Naive B cell (primary cell): ENCODE results near the gene TMEM235. TPM values are rescaled to one million over a fixed set of nuclear protein-coding genes. Genes with fewer than 3 reads are reported as not detected.

Experiments
- ATAC-seq, 2 donors: fragments of 150-1000 bp; cut with Tn5 transposase; 2 replicates each; pipeline ENCODE4 v1.10.0; 2021; ENCODE audit warnings: low read depth in 2 of 2, mild to moderate bottlenecking in 2 of 2, moderate library complexity in 2 of 2
- DNase-seq: peaks from one replicate; pipeline ENCODE4 v3.0.0; 2022
- H3K27ac Mint-ChIP-seq, 6 donors: one replicate each; pipeline ENCODE4 v1.8.0; 2020 to 2022; ENCODE audit warnings: mild to moderate bottlenecking in 6 of 6, mixed read lengths in 6 of 6, moderate library complexity in 5 of 6, inconsistent platforms in 2 of 6
- H3K27me3 Mint-ChIP-seq, 3 donors: one replicate each; pipeline ENCODE4 v1.8.0; 2021 to 2022; ENCODE audit warnings: mixed read lengths in 3 of 3, mild to moderate bottlenecking in 1 of 3
- H3K36me3 Mint-ChIP-seq, 2 donors: one replicate each; pipeline ENCODE4 v1.8.0; 2020 to 2022; ENCODE audit warnings: mixed read lengths in 2 of 2, inconsistent platforms in 1 of 2, mild to moderate bottlenecking in 1 of 2
- H3K4me1 Mint-ChIP-seq, 3 donors: one replicate each; pipeline ENCODE4 v1.8.0; 2020 to 2022; ENCODE audit warnings: mixed read lengths in 3 of 3, inconsistent platforms in 1 of 3, mild to moderate bottlenecking in 1 of 3, moderate library complexity in 1 of 3
- H3K4me3 Mint-ChIP-seq, 8 donors: one replicate each; pipeline ENCODE4 v1.8.0; 2020 to 2022; ENCODE audit warnings: mild to moderate bottlenecking in 8 of 8, mixed read lengths in 8 of 8, moderate library complexity in 8 of 8, inconsistent platforms in 2 of 8
- H3K9me3 Mint-ChIP-seq, 7 donors: one replicate each; pipeline ENCODE4 v1.8.0; 2020 to 2022; ENCODE audit warnings: mixed read lengths in 7 of 7, mild to moderate bottlenecking in 5 of 7, inconsistent platforms in 2 of 7, moderate library complexity in 1 of 7
- polyA plus RNA-seq, 6 donors: library from polyadenylated mRNA; unstranded; fragments of 300-500 nt; fragmentation: Illumina TruSeq; gene quantifications; one replicate each; pipeline ENCODE4 v1.2.3, GENCODE V29; 2021; ENCODE audit warnings: low read depth in 6 of 6

TMEM235 gene
- polyA plus RNA-seq, 6 donors from 2014 or later: not detected

DNA sequence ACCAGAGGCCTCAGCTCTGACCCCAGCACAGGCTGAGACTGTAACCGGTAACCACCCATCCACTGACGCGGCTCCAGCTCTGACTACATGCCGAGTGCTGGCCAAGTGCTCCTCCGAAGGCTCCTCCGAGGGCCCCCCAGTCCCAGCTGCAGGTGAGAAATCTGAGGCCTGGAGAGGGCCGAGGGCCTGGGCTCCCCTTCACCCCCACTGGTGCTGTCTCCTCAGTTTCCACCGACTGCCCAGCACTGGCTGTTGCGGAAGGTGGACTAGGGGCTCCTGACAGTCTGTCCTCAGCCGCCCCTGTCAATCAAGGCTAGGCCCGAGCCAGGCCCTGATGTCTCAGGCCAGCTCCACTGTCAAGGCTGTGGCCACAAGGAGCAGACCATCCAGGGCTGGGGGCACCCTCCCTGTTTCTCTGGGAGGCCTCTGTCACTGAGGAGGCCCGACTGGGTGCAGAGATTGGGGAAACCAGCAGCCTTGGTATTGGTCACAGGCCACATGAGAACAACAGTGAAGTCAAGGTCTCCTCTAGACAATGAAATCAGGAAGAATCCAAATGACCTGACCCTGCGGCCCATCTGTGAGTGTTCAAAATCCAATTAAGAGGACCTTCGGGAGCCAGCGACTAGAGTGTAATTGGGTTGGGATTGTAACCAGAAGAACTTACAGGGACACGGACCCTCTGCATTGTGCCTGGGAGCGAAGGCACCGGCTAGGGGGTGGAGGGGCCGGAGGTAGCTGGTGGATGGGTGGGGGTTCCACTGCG, 5.1 kb downstream of the TMEM235 start:
- DNase-seq: no peak

DNA sequence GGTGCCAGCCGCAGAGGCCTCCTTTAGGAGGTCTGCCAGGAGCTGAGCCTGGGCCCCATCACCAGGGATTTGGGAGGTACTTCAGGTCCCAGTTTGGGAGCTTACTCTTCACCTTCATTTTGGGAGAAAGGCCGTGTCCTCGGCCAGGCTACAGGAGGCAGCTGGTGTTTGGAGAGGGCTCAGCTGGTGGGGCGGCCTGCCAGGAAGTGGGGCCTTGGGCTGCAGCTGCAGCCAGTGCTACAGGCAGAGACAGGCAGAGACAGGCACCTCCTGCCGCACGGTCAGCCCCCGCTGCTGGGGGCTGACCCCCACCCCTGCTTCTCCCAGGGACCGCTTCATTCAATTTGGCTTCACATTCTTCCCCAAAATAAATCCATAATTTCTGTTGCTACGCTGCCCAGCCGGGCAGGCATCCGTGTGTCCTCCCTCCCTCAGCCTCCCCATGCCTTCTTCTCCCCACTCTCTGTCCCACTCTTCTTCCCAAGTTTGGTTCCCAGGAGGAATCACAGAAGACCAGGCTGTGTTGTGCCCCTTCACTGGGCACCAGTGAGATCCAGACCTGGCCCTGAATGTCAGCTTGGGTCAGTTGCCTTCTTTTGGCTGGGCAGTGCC, 6.1 kb downstream of the TMEM235 start:
- no peak for DNase-seq
- ATAC-seq: no peak
- Mint-ChIP-seq H3K4me1 (peaks cover 24 to 34% (median 32%) of the 10 kb centered on the region in 3 donors), H3K27ac (no peak overlapping the region), H3K27me3 (peaks cover 6 to 26% (median 14%) of the 10 kb centered on the region in 3 donors), H3K9me3 (peaks cover 0 to 2% (median 0%) of the 10 kb centered on the region in 7 donors), H3K4me3 (no peak overlapping the region), H3K36me3 (no peaks in the 10 kb centered on the region)

More for the DNA sequence above, 5.1 kb downstream of the TMEM235 start:
- Mint-ChIP-seq H3K4me3 (no peak overlapping the region), H3K27me3 (peaks cover 6 to 34% (median 23%) of the 10 kb centered on the region in 3 donors), H3K4me1 (peaks cover 21 to 32% (median 26%) of the 10 kb centered on the region in 3 donors), H3K9me3 (peaks cover 0 to under 1% (median 0%) of the 10 kb centered on the region in 7 donors), H3K27ac (no peak overlapping the region), H3K36me3 (no peaks in the 10 kb centered on the region)
- no peak for ATAC-seq

DNA sequence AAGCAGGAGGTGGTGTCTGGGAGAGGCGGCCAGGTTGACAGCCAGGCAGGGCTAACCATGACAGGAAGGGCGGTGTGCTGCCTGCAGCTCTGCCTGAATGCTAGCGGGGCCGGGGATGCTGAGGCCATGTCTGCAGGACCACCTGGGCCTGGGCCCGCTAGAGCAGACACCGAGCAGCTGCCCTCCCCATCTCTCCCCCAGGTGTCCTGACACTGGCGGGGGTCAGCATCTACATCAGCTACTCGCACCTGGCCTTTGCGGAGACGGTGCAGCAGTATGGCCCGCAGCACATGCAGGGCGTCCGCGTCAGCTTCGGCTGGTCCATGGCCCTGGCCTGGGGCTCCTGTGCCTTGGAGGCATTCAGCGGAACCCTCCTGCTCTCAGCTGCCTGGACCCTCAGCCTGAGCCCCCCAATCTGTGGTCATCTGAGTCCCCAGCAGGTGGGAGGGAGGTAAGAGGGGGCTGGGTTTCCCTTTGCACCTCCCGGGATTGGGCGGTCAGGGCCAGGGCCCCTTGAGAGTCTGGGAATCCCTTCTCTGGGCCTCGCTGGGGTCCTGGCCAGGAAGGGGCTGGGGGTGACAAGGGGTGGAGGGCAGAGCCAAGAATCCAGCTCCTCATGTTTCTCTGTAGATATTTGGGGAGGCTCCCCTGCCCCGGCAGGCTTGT, 7.5 kb downstream of the TMEM235 start:
- ATAC-seq (no peak), DNase-seq (no peak)
- Mint-ChIP-seq H3K27me3 (peaks cover 0 to 15% (median 7%) of the 10 kb centered on the region in 3 donors), H3K4me1 (peaks cover 33 to 40% (median 37%) of the 10 kb centered on the region in 3 donors), H3K4me3 (peak overlapping the region in 2 of 8 donors; percentile 32 to 47), H3K27ac (peak overlapping the region in 2 of 6 donors; percentile 65 to 74), H3K9me3 (peaks cover 0 to 2% (median 0%) of the 10 kb centered on the region in 7 donors), H3K36me3 (no peaks in the 10 kb centered on the region)

DNA sequence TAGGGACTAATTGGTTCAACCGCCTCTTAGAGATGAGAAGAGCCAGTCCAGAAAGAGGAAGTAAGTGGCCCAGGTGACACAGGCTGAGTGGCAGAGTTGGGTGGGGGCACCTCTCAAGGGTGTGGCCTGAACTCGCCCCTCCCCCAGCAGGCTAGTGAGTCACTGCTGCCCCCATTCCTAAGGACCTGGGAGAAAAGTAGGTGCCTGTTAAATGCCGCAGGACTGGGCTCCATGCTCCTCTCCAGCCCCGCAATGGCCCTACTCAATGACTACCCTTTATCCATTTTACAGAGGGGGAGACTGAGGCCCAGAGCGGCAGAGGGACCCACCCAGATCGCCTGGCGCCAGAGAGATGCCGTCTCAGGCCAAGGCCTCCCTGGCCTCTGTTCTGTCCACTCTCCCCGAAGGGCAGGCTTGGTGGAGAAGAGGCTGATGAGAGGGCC, 8.1 kb downstream of the TMEM235 start:
- ATAC-seq: peak; percentile 55 to 79
- peaks cover 0 to 2% (median 0%) of the 10 kb centered on the region in 7 donors for H3K9me3 Mint-ChIP-seq
- DNase-seq: peak; percentile 34
- H3K36me3 Mint-ChIP-seq: no peaks in the 10 kb centered on the region
- peak overlapping the region in 1 of 8 donors; percentile 47 for H3K4me3 Mint-ChIP-seq
- H3K4me1 Mint-ChIP-seq: peaks cover 36 to 40% (median 37%) of the 10 kb centered on the region in 3 donors
- H3K27me3 Mint-ChIP-seq: peaks cover 0 to 10% (median 7%) of the 10 kb centered on the region in 3 donors
- peak overlapping the region in 2 of 6 donors; percentile 65 to 74 for H3K27ac Mint-ChIP-seq

DNA sequence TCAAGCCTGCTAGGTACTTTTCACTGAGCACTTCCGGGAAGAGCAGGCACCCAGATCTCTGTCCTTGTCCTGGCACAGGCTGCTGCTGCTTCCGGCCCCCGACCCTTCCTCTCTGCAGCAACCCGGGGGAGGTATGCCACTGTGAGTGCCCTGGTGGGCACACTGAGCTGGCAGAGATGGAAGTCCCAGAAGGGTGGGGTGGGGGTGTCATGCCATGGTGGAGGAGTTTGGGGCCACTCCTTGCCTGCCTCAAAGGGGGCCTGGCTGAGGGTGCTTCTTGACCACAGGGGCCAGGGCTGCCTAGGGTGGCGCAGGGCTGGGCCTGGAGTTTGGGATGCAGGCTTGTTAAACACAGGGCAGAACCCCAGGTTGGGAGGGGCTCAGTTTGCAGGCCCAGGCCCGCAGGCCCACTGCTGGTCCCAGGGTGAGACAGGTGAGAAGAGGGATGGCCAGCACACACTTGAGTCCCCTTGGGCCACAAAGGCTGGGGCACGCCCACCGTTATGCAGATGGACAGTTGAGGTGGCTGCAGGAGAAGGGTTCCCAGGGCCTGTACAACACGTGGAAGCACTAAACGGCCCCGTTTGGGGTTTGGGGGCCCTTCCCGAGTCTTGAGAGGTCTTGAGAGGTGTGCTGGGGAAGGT, 8.7 kb downstream of the TMEM235 start:
- H3K36me3 Mint-ChIP-seq: no peaks in the 10 kb centered on the region
- peaks cover 0 to 2% (median 0%) of the 10 kb centered on the region in 7 donors for H3K9me3 Mint-ChIP-seq
- H3K27ac Mint-ChIP-seq: peak overlapping the region in 3 of 6 donors; percentile 33 to 70 (median 65)
- ATAC-seq: no peak
- peaks cover 36 to 40% (median 37%) of the 10 kb centered on the region in 3 donors for H3K4me1 Mint-ChIP-seq
- peak overlapping the region in 2 of 8 donors; percentile 3 to 7 for H3K4me3 Mint-ChIP-seq
- no peak for DNase-seq
- peaks cover 0 to 4% (median 2%) of the 10 kb centered on the region in 3 donors for H3K27me3 Mint-ChIP-seq

DNA sequence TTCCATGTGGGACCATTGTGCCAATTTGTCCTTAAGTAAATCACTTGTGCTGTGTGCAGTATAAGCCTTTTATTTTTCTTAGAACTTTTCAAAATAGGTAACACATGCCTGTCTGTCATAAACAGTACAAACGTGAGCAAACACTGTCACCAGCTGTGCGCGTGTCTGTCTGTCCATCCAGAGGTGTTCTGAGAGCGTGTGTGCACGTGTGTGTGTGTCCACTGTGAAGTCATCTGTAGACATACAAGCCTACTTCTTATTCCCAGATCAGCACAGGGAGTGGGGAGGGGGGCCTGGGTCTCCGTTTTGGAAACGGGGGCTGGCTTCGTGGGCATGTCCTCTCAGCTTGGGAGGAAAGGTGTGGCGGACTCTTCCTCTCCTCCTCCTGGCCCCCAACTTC, 9.4 kb downstream of the TMEM235 start:
- ATAC-seq (no peak), DNase-seq (no peak)
- H3K9me3 Mint-ChIP-seq: peaks cover 0 to 4% (median 0%) of the 10 kb centered on the region in 7 donors
- no peak overlapping the region for H3K4me3 Mint-ChIP-seq
- peaks cover 37 to 40% (median 39%) of the 10 kb centered on the region in 3 donors for H3K4me1 Mint-ChIP-seq
- H3K27ac Mint-ChIP-seq: peak overlapping the region in 4 of 6 donors; percentile 47 to 88 (median 53)
- H3K27me3 Mint-ChIP-seq: peaks cover 0 to 4% (median 0%) of the 10 kb centered on the region in 3 donors
- no peaks in the 10 kb centered on the region for H3K36me3 Mint-ChIP-seq

DNA sequence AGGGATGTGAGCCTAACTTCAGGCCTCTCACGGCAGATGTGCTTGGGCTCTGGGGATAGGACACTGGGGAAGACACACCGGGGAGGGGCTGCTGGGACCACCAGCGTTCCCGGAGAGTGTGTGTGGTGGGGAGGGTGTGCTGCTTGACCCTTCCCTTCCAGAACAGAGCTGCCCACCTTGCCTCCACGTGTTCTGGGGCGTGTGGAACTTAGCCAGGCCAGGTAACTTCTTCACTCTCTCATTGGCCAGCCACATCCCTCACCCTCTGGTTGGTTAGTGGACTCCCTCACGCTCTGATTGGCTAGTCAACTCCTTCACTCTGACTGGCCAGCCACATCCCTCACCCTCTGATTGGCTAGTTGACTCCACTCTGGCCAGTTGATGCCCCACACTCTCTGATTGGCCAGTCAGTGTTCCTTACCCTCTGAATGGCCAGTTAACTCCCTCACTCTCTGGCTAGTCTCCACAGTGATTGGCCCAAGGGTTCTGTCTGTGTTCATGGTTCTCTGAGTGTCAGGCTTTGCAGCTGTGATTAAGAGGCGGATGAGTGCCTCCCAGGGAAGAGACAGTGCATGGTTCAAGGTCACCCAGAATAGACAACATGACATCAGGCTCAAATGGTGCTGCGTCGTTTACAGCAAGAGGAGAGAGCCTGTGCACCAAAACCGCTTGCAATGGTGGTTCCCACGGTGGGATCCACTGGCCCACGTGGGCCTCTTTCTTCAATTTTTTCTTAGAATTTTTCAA, 10.0 kb downstream of the TMEM235 start:
- H3K27ac Mint-ChIP-seq: peak overlapping the region in 3 of 6 donors; percentile 75 to 88 (median 80)
- no peak for ATAC-seq

DNA sequence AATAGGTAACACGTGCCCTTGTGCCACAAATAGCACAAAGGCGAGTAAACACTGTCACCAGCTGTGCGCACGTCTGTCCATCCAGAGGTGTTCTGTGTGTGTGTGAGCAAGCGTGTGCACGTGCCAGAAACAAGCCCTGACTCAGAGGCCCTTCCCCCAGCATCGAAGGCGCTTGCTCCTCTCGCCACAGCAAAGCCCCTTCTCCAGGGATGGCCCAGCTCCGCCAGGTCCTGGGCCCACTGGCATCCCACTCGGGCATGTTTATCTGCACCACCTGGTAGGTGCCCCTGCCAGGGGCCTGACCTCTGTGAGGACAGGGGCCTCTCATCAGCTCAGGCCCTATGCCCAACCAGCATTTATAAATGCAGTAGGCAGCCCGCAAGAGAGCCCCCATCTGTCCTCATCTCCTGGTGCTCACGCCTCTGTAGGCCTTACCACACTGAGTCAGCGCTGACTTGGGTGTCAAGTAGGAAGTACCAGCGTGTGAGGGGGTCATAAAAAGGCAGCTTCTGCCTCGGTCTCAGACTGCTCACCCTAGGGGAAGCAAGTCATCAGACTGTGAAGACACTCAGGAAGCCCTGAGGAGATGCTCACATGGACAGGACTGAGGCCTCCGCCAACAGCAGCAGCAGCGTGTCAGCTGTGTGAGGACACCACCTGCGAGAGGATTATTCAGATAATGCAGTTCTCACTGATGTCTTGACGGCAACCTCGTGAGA, 10.8 kb downstream of the TMEM235 start:
- Mint-ChIP-seq H3K4me1 (peaks cover 37 to 40% (median 39%) of the 10 kb centered on the region in 3 donors), H3K9me3 (peaks cover 0 to 4% (median 0%) of the 10 kb centered on the region in 7 donors), H3K27me3 (peaks cover 0 to 4% (median 0%) of the 10 kb centered on the region in 3 donors), H3K4me3 (peak overlapping the region in 4 of 8 donors; percentile 5 to 44 (median 18)), H3K27ac (peak overlapping the region in 5 of 6 donors; percentile 66 to 93 (median 87)), H3K36me3 (no peaks in the 10 kb centered on the region)
- DNase-seq: peak; percentile 44
- ATAC-seq: peak; percentile 81 to 85

More for the DNA sequence above, 10.0 kb downstream of the TMEM235 start:
- Mint-ChIP-seq H3K4me3 (no peak overlapping the region), H3K27me3 (peaks cover 0 to 4% (median 0%) of the 10 kb centered on the region in 3 donors), H3K4me1 (peaks cover 37 to 40% (median 39%) of the 10 kb centered on the region in 3 donors), H3K36me3 (no peaks in the 10 kb centered on the region), H3K9me3 (peaks cover 0 to 4% (median 0%) of the 10 kb centered on the region in 7 donors)
- no peak for DNase-seq

DNA sequence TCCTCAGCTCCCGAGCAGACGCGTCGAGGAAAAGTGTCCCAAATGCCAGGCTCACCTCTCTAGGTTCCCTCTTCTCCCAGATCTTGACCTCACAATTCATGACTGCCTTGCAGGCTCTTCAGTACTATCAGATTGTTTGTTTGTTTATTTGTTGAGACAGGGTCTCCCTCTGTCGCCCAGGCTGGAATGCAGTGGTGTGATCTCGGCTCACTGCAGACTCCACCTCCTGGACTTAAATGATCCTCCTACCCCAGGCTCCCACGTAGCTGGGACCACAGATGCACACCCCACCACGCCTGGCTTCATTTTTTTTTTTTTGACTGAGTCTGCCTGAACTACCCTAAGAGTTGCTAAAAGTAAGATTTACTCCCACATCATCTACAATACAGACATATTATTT, 15.9 kb downstream of the TMEM235 start:
- Mint-ChIP-seq H3K27ac (no peak overlapping the region), H3K36me3 (no peaks in the 10 kb centered on the region), H3K4me1 (peaks cover 29 to 32% (median 30%) of the 10 kb centered on the region in 3 donors), H3K4me3 (no peak overlapping the region), H3K9me3 (peaks cover 0 to 4% (median 0%) of the 10 kb centered on the region in 7 donors), H3K27me3 (peaks cover 0 to 10% (median 0%) of the 10 kb centered on the region in 3 donors)
- ATAC-seq (no peak), DNase-seq (no peak)

DNA sequence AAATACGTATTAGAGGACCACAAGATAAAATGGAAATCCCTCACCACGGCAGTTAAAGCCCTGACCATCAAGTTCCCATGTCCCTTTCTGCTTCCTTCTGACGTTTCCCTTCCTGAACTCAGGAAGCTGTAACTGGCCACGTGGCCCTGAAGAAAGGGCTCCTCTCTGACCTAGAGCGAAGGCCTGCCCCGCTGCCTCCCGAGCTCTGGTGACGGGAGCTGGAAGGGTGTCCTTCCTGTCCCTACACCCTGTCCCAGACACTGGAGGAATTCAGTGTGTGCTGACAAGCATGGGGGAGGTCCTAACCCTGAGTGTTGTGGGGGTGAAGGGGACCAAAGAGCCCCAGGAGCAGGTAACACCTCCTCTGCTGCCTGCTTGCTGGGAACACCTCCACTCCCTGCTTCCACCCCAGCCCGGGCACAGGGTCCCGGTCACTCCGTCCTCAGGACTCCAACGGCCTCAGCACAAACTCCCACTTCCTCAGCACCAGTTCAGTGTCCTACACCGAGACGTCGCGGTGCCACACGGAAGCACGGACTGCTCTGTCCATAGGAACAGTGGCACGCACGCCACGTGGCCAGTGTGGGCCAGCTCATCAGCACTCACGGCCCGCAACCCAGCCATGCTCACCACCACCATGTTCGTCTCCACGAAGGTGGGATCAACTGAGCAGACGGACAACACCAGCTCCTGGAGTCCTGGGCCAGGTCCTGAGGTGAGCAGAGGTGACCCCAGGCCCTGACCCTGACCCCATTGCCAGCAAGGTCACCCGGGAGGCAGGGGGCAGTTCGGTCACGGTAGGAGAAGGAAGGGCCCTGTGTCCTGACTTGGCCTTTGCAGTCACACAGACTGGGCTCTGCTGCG, 16.9 kb downstream of the TMEM235 start:
- Mint-ChIP-seq H3K36me3 (no peaks in the 10 kb centered on the region), H3K9me3 (peaks cover 0 to 4% (median 0%) of the 10 kb centered on the region in 7 donors), H3K27ac (peak overlapping the region in 3 of 6 donors; percentile 15 to 59 (median 49)), H3K4me3 (peak overlapping the region in 1 of 8 donors; percentile 60), H3K27me3 (peaks cover 0 to 10% (median 0%) of the 10 kb centered on the region in 3 donors), H3K4me1 (peaks cover 29 to 30% (median 29%) of the 10 kb centered on the region in 3 donors)
- no peak for ATAC-seq
- no peak for DNase-seq
